ENCODE measurements around the gene HS3ST5.

DNA sequence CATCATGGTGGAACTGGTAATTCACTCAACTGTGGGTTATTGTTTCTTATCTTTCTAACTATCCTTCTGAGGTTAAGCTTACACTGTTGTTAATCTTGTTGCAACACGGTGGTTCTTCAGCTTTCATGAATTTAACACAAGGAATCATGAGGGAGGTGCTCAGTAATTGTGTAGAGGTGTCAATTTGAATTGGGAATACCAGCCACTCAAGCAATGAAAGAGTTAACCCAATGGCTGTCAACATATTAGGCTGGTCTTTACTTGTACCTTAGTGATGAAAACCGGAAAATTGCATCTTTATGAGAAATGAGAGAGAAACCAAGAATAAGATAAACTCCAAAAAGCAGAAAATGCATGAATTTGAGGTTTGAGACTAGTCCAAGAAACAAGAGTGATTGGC lies 95.7 kb downstream of the HS3ST5 start:
- TF ChIP-seq, protein P1, sequence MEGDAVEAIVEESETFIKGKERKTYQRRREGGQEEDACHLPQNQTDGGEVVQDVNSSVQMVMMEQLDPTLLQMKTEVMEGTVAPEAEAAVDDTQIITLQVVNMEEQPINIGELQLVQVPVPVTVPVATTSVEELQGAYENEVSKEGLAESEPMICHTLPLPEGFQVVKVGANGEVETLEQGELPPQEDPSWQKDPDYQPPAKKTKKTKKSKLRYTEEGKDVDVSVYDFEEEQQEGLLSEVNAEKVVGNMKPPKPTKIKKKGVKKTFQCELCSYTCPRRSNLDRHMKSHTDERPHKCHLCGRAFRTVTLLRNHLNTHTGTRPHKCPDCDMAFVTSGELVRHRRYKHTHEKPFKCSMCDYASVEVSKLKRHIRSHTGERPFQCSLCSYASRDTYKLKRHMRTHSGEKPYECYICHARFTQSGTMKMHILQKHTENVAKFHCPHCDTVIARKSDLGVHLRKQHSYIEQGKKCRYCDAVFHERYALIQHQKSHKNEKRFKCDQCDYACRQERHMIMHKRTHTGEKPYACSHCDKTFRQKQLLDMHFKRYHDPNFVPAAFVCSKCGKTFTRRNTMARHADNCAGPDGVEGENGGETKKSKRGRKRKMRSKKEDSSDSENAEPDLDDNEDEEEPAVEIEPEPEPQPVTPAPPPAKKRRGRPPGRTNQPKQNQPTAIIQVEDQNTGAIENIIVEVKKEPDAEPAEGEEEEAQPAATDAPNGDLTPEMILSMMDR (IDR thresholded peaks at IDR 0.05; ENCODE audit: insufficient read depth, low read depth, low read length) = no peak
- TF ChIP-seq EZH2 (IDR thresholded peaks at IDR 0.05; ENCODE audit: insufficient read depth, low read length) = no peak

All from astrocyte (in vitro differentiated cells and primary cell).